ENCODE measurements around the gene DNAH10. TPM values are rescaled to one million over a fixed set of nuclear protein-coding genes. Genes with fewer than 3 reads are reported as not detected.

The DNAH10 gene
- total and polyA plus RNA-seq, 2 of the 4 experiments (the other 2 are of a cell fraction) = 0.18 to 0.22 TPM

DNA sequence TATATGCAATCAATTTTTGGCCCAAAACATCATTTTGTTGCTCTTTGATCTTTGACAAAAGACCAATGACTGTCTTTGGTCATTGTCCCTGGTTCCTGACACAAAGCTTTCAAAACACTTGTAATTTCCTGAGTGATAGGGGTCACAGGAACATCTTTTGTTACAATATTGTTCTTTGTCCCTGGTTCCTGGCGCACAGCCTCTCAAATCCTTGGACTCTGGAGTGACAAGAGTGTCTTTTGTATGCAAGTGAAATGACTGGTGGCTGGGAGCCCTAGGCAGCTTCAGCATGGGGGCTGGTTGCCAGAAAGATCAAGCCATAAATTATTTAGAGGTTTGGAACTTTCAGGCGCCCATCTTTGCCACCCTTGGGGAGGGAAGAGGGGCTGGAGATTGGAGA lies 53.9 kb downstream of the DNAH10 start:
- CTCF ChIA-PET = interaction anchor here (0.6 kb wide), 1 partner anchor 178 kb away, joined by 3 read pairs; no protein-coding TSS in a partner anchor
- no TSS peak for BruUV-seq (replicated peaks)
- in situ Hi-C loops (cut with MboI; ENCODE audit: low sequenced_read_pairs) (no loop called here), dilution Hi-C loops (cut with HindIII; ENCODE audit: low sequenced_read_pairs, unreplicated experiment) (no loop called here), intact Hi-C loops (cut with micrococcal nuclease) (no loop called here)
- Histone ChIP-seq H4K20me1 (ENCODE audit: insufficient read depth, low read length) (no peaks in the 10 kb centered on the region), H3K56ac (ENCODE audit: extremely low read depth, insufficient read depth, low read length) (no peak overlapping the region), H2BK120ac (ENCODE audit: low read depth, low read length) (no peak overlapping the region), H3K9me3 (ENCODE audit: control insufficient read depth, insufficient read depth, low read length) (peaks cover 8% of the 10 kb centered on the region), H2AK9ac (replicated peaks; ENCODE audit: low read depth, low read length, poor library complexity) (no peak overlapping the region), H2AFZ (replicated peaks; ENCODE audit: low read length, poor library complexity) (no peak overlapping the region), H3K18ac (ENCODE audit: low read depth, low read length) (no peak overlapping the region), H3K4ac (ENCODE audit: low read depth, low read length) (no peak overlapping the region), H2BK20ac (ENCODE audit: low read depth, low read length) (no peak overlapping the region), H4K8ac (ENCODE audit: low read depth in 2 of 2, low read length in 2 of 2) (no peak overlapping the region), H3K36me3 (ENCODE audit: control insufficient read depth, insufficient read depth, low read length) (no peaks in the 10 kb centered on the region), H3K23ac (ENCODE audit: low read depth, low read length) (no peak overlapping the region), H3K9ac (ENCODE audit: low read depth, low read length) (no peak overlapping the region), H2BK5ac (ENCODE audit: low read depth, low read length, poor library complexity, severe bottlenecking) (no peak overlapping the region), H3K27ac (ENCODE audit: insufficient read depth, low read length) (no peak overlapping the region), H3K4me3 (ENCODE audit: insufficient read depth, low read depth, low read length) (no peak overlapping the region), H3K27me3 (ENCODE audit: control insufficient read depth, insufficient read depth, low read length) (peaks cover 2% of the 10 kb centered on the region; the same call in 1 of the 2 replicates), H2AK5ac (ENCODE audit: low read depth, low read length) (no peak overlapping the region), H3K4me2 (ENCODE audit: low read depth, low read length) (no peak overlapping the region), H3K14ac (replicated peaks; ENCODE audit: low read depth, low read length) (no peak overlapping the region), H3K4me1 (ENCODE audit: control insufficient read depth, insufficient read depth, low read length) (no peaks in the 10 kb centered on the region), H3K79me1 (ENCODE audit: low read depth in 1 of 2, low read length in 2 of 2) (no peaks in the 10 kb centered on the region), H4K91ac (ENCODE audit: insufficient read depth, low read depth, low read length) (no peak overlapping the region), H4K5ac (ENCODE audit: low read depth, low read length) (no peak overlapping the region), H3K9me1 (ENCODE audit: insufficient read depth, low read length) (no peaks in the 10 kb centered on the region), H2BK15ac (ENCODE audit: low read depth, low read length) (no peak overlapping the region)
- DNase-seq (no peak), ATAC-seq (ENCODE audit: low read depth) (no peak)
- 60% methylated on average over 1 of the region's 2 CpGs; no CpG with 5 or more reads in 1 of the 2 experiments for WGBS, 2 experiments (ENCODE audit: extremely low coverage in 2 of 2, insufficient read length in 1 of 2)
- no peak for TF ChIP-seq MAZ (IDR thresholded peaks at IDR 0.05; ENCODE audit: borderline replicate concordance, low read depth, low read length)
- TF ChIP-seq RAD21 (IDR thresholded peaks at IDR 0.05; ENCODE audit: low read length) = no peak
- no peak for TF ChIP-seq BHLHE40 (IDR thresholded peaks at IDR 0.05; ENCODE audit: low read depth, low read length)
- no peak for TF ChIP-seq CHD1 (IDR thresholded peaks at IDR 0.05; ENCODE audit: low read depth, low read length)
- TF ChIP-seq MXI1 (IDR thresholded peaks at IDR 0.05; ENCODE audit: borderline replicate concordance, low read depth, low read length) = no peak
- no peak for TF ChIP-seq SMC3 (IDR thresholded peaks at IDR 0.05; ENCODE audit: low read depth, low read length)
- TF ChIP-seq RCOR1 (IDR thresholded peaks at IDR 0.05; ENCODE audit: insufficient replicate concordance, low read length) = no peak
- TF ChIP-seq, protein P1, sequence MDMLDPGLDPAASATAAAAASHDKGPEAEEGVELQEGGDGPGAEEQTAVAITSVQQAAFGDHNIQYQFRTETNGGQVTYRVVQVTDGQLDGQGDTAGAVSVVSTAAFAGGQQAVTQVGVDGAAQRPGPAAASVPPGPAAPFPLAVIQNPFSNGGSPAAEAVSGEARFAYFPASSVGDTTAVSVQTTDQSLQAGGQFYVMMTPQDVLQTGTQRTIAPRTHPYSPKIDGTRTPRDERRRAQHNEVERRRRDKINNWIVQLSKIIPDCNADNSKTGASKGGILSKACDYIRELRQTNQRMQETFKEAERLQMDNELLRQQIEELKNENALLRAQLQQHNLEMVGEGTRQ (IDR thresholded peaks at IDR 0.05; ENCODE audit: low read depth, low read length) = no peak
- TF ChIP-seq, protein P2, sequence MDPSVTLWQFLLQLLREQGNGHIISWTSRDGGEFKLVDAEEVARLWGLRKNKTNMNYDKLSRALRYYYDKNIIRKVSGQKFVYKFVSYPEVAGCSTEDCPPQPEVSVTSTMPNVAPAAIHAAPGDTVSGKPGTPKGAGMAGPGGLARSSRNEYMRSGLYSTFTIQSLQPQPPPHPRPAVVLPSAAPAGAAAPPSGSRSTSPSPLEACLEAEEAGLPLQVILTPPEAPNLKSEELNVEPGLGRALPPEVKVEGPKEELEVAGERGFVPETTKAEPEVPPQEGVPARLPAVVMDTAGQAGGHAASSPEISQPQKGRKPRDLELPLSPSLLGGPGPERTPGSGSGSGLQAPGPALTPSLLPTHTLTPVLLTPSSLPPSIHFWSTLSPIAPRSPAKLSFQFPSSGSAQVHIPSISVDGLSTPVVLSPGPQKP (IDR thresholded peaks at IDR 0.05; ENCODE audit: borderline replicate concordance, low read depth, low read length) = no peak
- TF ChIP-seq CEBPB (IDR thresholded peaks at IDR 0.05; ENCODE audit: low read depth, low read length) = no peak
- no peak for TF ChIP-seq RFX5 (IDR thresholded peaks at IDR 0.05; ENCODE audit: low read depth, low read length)
- TF ChIP-seq, protein P3, sequence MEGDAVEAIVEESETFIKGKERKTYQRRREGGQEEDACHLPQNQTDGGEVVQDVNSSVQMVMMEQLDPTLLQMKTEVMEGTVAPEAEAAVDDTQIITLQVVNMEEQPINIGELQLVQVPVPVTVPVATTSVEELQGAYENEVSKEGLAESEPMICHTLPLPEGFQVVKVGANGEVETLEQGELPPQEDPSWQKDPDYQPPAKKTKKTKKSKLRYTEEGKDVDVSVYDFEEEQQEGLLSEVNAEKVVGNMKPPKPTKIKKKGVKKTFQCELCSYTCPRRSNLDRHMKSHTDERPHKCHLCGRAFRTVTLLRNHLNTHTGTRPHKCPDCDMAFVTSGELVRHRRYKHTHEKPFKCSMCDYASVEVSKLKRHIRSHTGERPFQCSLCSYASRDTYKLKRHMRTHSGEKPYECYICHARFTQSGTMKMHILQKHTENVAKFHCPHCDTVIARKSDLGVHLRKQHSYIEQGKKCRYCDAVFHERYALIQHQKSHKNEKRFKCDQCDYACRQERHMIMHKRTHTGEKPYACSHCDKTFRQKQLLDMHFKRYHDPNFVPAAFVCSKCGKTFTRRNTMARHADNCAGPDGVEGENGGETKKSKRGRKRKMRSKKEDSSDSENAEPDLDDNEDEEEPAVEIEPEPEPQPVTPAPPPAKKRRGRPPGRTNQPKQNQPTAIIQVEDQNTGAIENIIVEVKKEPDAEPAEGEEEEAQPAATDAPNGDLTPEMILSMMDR (conservative IDR thresholded peaks at IDR 0.05; ENCODE audit: low read depth, low read length) = no peak
- no peak for TF ChIP-seq NFE2L2 (IDR thresholded peaks at IDR 0.05; ENCODE audit: low read depth, low read length)
- no peak for TF ChIP-seq FOS (IDR thresholded peaks at IDR 0.05; ENCODE audit: low read depth, low read length)
- TF ChIP-seq MAFK (IDR thresholded peaks at IDR 0.05; ENCODE audit: low read depth, low read length) = no peak
- TF ChIP-seq POLR2A (IDR thresholded peaks at IDR 0.05; ENCODE audit: low read depth, low read length) = no peak
- POLR2A ChIA-PET (ENCODE audit: unreplicated experiment) = no interaction called here
